GM21529 (cell line): ENCODE measurements around the gene CENPP.

Experiments used
- ATAC-seq: cut with Tn5 transposase; IDR thresholded peaks from one replicate; pipeline ENCODE4 v1.9.1; 2021; ENCODE audit not compliant: unreplicated experiment

The CENPP gene

GRCh38 chr9:92474587-92474986 lies 148.8 kb downstream of the CENPP start:
- no peak for ATAC-seq

GRCh38 chr9:92476962-92477361 lies 151.2 kb downstream of the CENPP start:
- no peak for ATAC-seq

GRCh38 chr9:92478783-92479182 lies 153.0 kb downstream of the CENPP start:
- ATAC-seq: no peak

GRCh38 chr9:92479346-92479745 lies 153.6 kb downstream of the CENPP start:
- no peak for ATAC-seq

GRCh38 chr9:92480291-92480771 lies 154.6 kb downstream of the CENPP start:
- no peak for ATAC-seq

GRCh38 chr9:92480986-92481633 lies 155.4 kb downstream of the CENPP start:
- ATAC-seq: peak; percentile 69

GRCh38 chr9:92482329-92482728 lies 156.6 kb downstream of the CENPP start, which contains the start of gene ASPN:
ASPN (minus strand) TSS chr9:92482506.
- no peak for ATAC-seq

- no peak for ATAC-seq
These were observed 157.1 kb downstream of the CENPP start for GRCh38 chr9:92482805-92483204.

GRCh38 chr9:92483627-92484545 lies 158.1 kb downstream of the CENPP start:
- ATAC-seq: no peak

GRCh38 chr9:92484563-92484962 lies 158.8 kb downstream of the CENPP start:
- ATAC-seq: no peak

- ATAC-seq: no peak
These were observed 160.6 kb downstream of the CENPP start for GRCh38 chr9:92486371-92486770.

- ATAC-seq: no peak
These were observed 163.2 kb downstream of the CENPP start for GRCh38 chr9:92488681-92489550.

- ATAC-seq: no peak
These were observed 167.1 kb downstream of the CENPP start for GRCh38 chr9:92492781-92493401.

- no peak for ATAC-seq
These were observed 168.1 kb downstream of the CENPP start for GRCh38 chr9:92493749-92494387.

GRCh38 chr9:92494856-92495255 lies 169.1 kb downstream of the CENPP start:
- ATAC-seq: no peak

GRCh38 chr9:92496396-92497176 lies 170.8 kb downstream of the CENPP start:
- ATAC-seq: no peak

- ATAC-seq: no peak
These were observed 173.9 kb downstream of the CENPP start for GRCh38 chr9:92499701-92500100.

GRCh38 chr9:92500725-92501124 lies 175.0 kb downstream of the CENPP start:
- no peak for ATAC-seq

- no peak for ATAC-seq
These were observed 176.1 kb downstream of the CENPP start for GRCh38 chr9:92501671-92502393.
